Caco-2 (cell line): ENCODE data around the gene SPAG4. TPM values are rescaled to one million over a fixed set of nuclear protein-coding genes. Genes with fewer than 3 reads are reported as not detected.
A peak's percentile ranks its signal among the peaks of the same experiment; 100 is the strongest.

Source experiments
- BruUV-seq: library from RNA; stranded (reverse); fragments of 400-500 nt; replicated peaks from 2 replicates; lab custom pipeline; 2021; lab: Mats Ljungman, UMichigan
- CTCF ChIA-PET: fragments of 300-600 bp; sonication (Branson Sonifier 250); formaldehyde crosslinking; loops from one replicate; lab custom pipeline; 2022; ENCODE audit warnings: antibody characterized with exemption; lab: Charles Lee
- POLR2A ChIA-PET: fragments of 300-600 bp; sonication (Branson Sonifier 250); formaldehyde crosslinking; loops from one replicate; lab custom pipeline; 2022; ENCODE audit warnings: antibody characterized with exemption; lab: Charles Lee
- DNase-seq, 2 experiments: peaks; one replicate each; pipeline versions ENCODE4 v3.0.0 to v3.0.0-alpha.2; 2020 to 2022
- H3K27me3 ChIP-seq: replicated peaks from 2 replicates; pipeline ENCODE4 v1.6.0; 2011; ENCODE audit warnings: low read length; ENCODE audit not compliant: control insufficient read depth, insufficient read depth
- H3K36me3 ChIP-seq: 2 replicates; pipeline ENCODE4 v1.5.1; 2011; ENCODE audit warnings: low read length; ENCODE audit not compliant: control insufficient read depth, insufficient read depth
- H3K4me1 ChIP-seq: fragments of 250-450 bp; sonication (Bioruptor Pico); 2 replicates; pipeline ENCODE4 v1.5.1; 2020; ENCODE audit warnings: mild to moderate bottlenecking
- H3K4me3 ChIP-seq: 2 replicates; pipeline ENCODE4 v1.5.1; 2011; ENCODE audit warnings: low read depth, mild to moderate bottlenecking, control low read depth, low read length
- H3K9me3 ChIP-seq: fragments of 250-450 bp; sonication (Bioruptor Pico); 2 replicates; pipeline ENCODE4 v1.5.1; 2020; ENCODE audit warnings: mild to moderate bottlenecking, moderate library complexity
- H3K27ac Mint-ChIP-seq: one replicate; pipeline ENCODE4 v1.8.0; 2022; ENCODE audit warnings: mixed read lengths; ENCODE audit not compliant: unreplicated experiment
- H3K27me3 Mint-ChIP-seq: one replicate; pipeline ENCODE4 v1.8.0; 2022; ENCODE audit warnings: mixed read lengths; ENCODE audit not compliant: insufficient read depth, unreplicated experiment
- H3K36me3 Mint-ChIP-seq: one replicate; pipeline ENCODE4 v1.8.0; 2022; ENCODE audit warnings: mild to moderate bottlenecking, mixed read lengths; ENCODE audit not compliant: insufficient read depth, unreplicated experiment
- H3K4me1 Mint-ChIP-seq: one replicate; pipeline ENCODE4 v1.8.0; 2022; ENCODE audit warnings: low read depth, mixed read lengths; ENCODE audit not compliant: unreplicated experiment
- H3K4me3 Mint-ChIP-seq: one replicate; pipeline ENCODE4 v1.8.0; 2022; ENCODE audit warnings: mild to moderate bottlenecking, moderate library complexity, mixed read lengths; ENCODE audit not compliant: unreplicated experiment
- H3K9me3 Mint-ChIP-seq: one replicate; pipeline ENCODE4 v1.8.0; 2022; ENCODE audit warnings: mixed read lengths; ENCODE audit not compliant: unreplicated experiment
- intact Hi-C: fragments of 100-400 bp; cut with micrococcal nuclease; formaldehyde crosslinking; loops from one replicate; pipeline ENCODE4 v1.10.0; 2022; ENCODE audit not compliant: unreplicated experiment
- total RNA-seq: library from RNA; stranded (reverse); gene quantifications from 2 replicates; pipeline ENCODE4 v1.2.3, GENCODE V29; 2022
- TF ChIP-seq, protein P1 (sequence below), 2 experiments: fragments of 200-600 bp in 1 of 2; IDR thresholded peaks; 1 replicate in 1 of 2; 2 replicates in 1 of 2; pipeline versions ENCODE4 v1.5.1 to v1.8.0; 2011 to 2022; ENCODE audit warnings: antibody characterized with exemption in 1 of 2, control low read depth in 1 of 2, inconsistent platforms in 1 of 2, low read depth in 1 of 2, low read length in 1 of 2, mild to moderate bottlenecking in 1 of 2, moderate library complexity in 1 of 2; ENCODE audit not compliant: insufficient read depth in 1 of 2, severe bottlenecking in 1 of 2, unreplicated experiment in 1 of 2

Gene SPAG4
- total RNA-seq, 1 experiment from 2014 or later, result 5.4 TPM

DNA sequence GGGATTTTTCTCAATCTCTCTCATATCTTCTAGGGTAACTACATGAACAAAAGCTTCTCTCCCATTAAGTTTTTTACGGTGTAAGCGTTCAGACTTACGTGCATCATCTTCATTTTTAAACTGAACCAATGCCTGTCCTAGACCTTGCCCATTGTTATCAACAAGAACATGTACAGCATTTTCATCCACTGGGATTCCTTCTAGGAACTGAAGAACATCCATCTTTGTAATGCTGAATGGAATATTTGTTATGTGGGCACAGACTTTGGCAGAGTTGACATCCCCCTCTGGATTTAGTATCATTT lies 37.8 kb downstream of the SPAG4 start:
- peaks cover 38% of the 10 kb centered on the region for H3K36me3 Mint-ChIP-seq
- no peaks in the 10 kb centered on the region for H3K9me3 Mint-ChIP-seq
- no peaks in the 10 kb centered on the region for H3K27me3 ChIP-seq
- no peak for DNase-seq
- intact Hi-C loops, result no loop called here
- H3K9me3 ChIP-seq, result no peaks in the 10 kb centered on the region
- no TSS peak for BruUV-seq
- TF ChIP-seq, protein P1, sequence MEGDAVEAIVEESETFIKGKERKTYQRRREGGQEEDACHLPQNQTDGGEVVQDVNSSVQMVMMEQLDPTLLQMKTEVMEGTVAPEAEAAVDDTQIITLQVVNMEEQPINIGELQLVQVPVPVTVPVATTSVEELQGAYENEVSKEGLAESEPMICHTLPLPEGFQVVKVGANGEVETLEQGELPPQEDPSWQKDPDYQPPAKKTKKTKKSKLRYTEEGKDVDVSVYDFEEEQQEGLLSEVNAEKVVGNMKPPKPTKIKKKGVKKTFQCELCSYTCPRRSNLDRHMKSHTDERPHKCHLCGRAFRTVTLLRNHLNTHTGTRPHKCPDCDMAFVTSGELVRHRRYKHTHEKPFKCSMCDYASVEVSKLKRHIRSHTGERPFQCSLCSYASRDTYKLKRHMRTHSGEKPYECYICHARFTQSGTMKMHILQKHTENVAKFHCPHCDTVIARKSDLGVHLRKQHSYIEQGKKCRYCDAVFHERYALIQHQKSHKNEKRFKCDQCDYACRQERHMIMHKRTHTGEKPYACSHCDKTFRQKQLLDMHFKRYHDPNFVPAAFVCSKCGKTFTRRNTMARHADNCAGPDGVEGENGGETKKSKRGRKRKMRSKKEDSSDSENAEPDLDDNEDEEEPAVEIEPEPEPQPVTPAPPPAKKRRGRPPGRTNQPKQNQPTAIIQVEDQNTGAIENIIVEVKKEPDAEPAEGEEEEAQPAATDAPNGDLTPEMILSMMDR (IDR thresholded peaks at IDR 0.05; ENCODE audit: insufficient read depth in 1 of 2, low read depth in 1 of 2, low read length in 1 of 2, severe bottlenecking in 1 of 2, unreplicated experiment in 1 of 2), result no peak
- CTCF ChIA-PET, result no interaction called here
- H3K36me3 ChIP-seq, result peaks cover 11% of the 10 kb centered on the region
- no peaks in the 10 kb centered on the region for H3K27me3 Mint-ChIP-seq
- no peaks in the 10 kb centered on the region for H3K4me1 ChIP-seq
- H3K4me3 Mint-ChIP-seq, result no peak overlapping the region
- H3K27ac Mint-ChIP-seq, result no peak overlapping the region
- no peak overlapping the region for H3K4me3 ChIP-seq
- POLR2A ChIA-PET, result no interaction called here
- peaks cover 13% of the 10 kb centered on the region for H3K4me1 Mint-ChIP-seq

DNA sequence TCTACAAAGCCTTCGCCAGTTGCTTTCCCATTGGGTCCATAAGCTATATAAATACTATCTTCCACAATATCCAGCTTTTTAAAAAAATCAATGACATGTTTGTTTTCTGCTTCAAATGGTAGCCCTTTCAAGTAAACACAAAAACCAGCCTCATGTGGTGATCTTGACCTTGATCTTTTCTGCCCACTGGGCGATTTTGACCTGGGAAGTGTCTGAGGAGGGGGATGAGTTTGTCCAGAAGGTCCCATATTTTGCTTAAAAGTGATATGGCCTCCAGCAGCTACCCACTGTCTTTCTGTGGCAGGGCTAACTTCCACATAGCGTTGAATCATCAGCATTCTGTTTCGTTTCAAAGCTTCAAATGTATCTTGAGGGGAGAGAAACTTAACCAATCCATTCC lies 38.3 kb downstream of the SPAG4 start:
- Mint-ChIP-seq H3K4me1 (peaks cover 13% of the 10 kb centered on the region), H3K36me3 (peaks cover 33% of the 10 kb centered on the region), H3K27ac (no peak overlapping the region), H3K9me3 (no peaks in the 10 kb centered on the region), H3K27me3 (no peaks in the 10 kb centered on the region), H3K4me3 (no peak overlapping the region)
- BruUV-seq, result TSS peak; percentile 1
- peaks cover 11% of the 10 kb centered on the region for H3K36me3 ChIP-seq
- H3K4me1 ChIP-seq, result no peaks in the 10 kb centered on the region
- CTCF ChIA-PET, result no interaction called here
- DNase-seq, result no peak
- H3K27me3 ChIP-seq, result no peaks in the 10 kb centered on the region
- no peaks in the 10 kb centered on the region for H3K9me3 ChIP-seq
- TF ChIP-seq, protein P1 (IDR thresholded peaks at IDR 0.05; ENCODE audit: insufficient read depth in 1 of 2, low read depth in 1 of 2, low read length in 1 of 2, severe bottlenecking in 1 of 2, unreplicated experiment in 1 of 2), result no peak
- intact Hi-C loops, result no loop called here
- H3K4me3 ChIP-seq, result no peak overlapping the region
- POLR2A ChIA-PET, result no interaction called here

DNA sequence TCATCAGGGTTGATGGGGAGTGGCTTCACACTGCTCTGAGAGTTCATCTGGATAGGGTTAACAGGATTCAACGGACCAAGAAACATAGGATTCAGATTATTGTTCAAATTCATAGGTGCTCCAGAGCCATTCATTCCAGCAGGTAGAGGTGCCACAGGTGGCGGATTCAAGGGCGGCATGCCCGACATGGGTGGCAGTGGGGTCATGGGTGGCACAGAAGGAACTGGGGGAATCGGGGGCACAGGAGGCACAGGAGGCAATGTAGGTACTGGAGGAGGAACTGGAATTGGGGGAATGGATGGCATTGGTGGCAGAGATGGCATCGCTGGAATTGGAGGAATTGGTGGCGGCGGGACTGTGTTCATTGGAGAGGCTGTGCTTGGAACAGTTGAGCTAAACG lies 38.8 kb downstream of the SPAG4 start:
- Mint-ChIP-seq H3K27ac (no peak overlapping the region), H3K4me1 (peaks cover 13% of the 10 kb centered on the region), H3K36me3 (peaks cover 28% of the 10 kb centered on the region), H3K27me3 (no peaks in the 10 kb centered on the region), H3K9me3 (no peaks in the 10 kb centered on the region), H3K4me3 (no peak overlapping the region)
- intact Hi-C loops, result no loop called here
- BruUV-seq, result no TSS peak
- Histone ChIP-seq H3K4me1 (no peaks in the 10 kb centered on the region), H3K9me3 (no peaks in the 10 kb centered on the region), H3K36me3 (peaks cover 11% of the 10 kb centered on the region), H3K27me3 (no peaks in the 10 kb centered on the region), H3K4me3 (no peak overlapping the region)
- DNase-seq, result no peak
- TF ChIP-seq, protein P1 (IDR thresholded peaks at IDR 0.05; ENCODE audit: insufficient read depth in 1 of 2, low read depth in 1 of 2, low read length in 1 of 2, severe bottlenecking in 1 of 2, unreplicated experiment in 1 of 2), result no peak
- ChIA-PET CTCF (no interaction called here), POLR2A (no interaction called here)
